Cardiac fibroblast (primary cell): ENCODE data around the gene KIRREL3.
"Not testable (repeated sequence)": the region's sequence is repeated elsewhere in the genome, so short reads cannot be mapped to it uniquely, and the experiment has no call there.

Experiments
- DNase-seq, 2 donors: peaks; one replicate each; pipeline versions ENCODE4 v3.0.0 to v3.0.0-alpha.2; 2010; ENCODE audit warnings: low read depth in 2 of 2
- H3K4me3 ChIP-seq, 2 donors: replicated peaks in 1 of 2; 1 replicate in 1 of 2; 2 replicates in 1 of 2; pipeline ENCODE4 v1.5.1; 2011; ENCODE audit warnings: low read depth in 2 of 2, low read length in 2 of 2, mild to moderate bottlenecking in 2 of 2, moderate library complexity in 1 of 2
- CTCF ChIP-seq: IDR thresholded peaks from one replicate; pipeline ENCODE4 v1.5.1; 2011; ENCODE audit warnings: low read depth, mild to moderate bottlenecking, low read length, inconsistent platforms

Gene KIRREL3

GRCh38 chr11:126963603-126964363 is 36.8 kb downstream of the KIRREL3 start:
- H3K4me3 ChIP-seq, result no peak overlapping the region
- no peak for TF ChIP-seq CTCF
- DNase-seq, result peak in 1 of 2 donors; percentile 66

DNA sequence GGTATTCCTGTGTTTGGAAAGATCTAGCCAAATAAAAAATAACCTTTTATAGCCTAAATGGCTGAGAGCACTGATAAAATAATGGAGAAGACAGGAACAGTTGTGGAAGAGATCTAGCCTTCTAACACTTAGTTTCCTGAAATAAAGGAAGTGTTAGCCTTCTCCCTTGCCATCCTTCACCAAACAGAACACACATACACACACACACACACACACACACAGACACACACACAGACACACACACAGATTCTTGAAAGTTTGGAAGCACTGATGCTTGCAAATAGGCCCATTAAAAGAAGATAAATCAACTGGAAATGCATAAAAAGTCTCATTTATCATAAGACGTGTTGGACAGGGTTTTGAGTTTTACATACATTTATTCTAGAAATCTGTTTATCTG is 37.5 kb downstream of the KIRREL3 start:
- DNase-seq, result no peak
- H3K4me3 ChIP-seq, result no peak overlapping the region

DNA sequence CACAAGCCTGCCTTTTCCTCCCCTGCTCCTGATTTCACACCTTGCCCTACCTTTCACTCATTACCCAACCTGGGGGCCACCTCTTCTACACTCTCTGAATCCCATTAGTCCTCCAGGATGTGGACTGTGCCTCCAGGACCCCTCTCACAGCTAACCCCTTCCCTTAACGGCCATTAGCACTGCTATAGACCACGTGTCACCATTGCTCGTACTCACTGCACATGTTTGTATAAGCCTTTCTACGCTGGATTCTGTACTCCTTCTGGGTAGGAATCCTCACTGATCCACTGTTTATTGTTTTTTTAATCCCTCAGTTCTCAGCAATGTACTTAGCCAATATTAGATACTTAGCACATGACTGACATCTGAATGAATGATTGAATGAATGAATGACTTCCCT is 40.9 kb downstream of the KIRREL3 start:
- H3K4me3 ChIP-seq, result no peak overlapping the region
- no peak for TF ChIP-seq CTCF
- no peak for DNase-seq

More for the DNA sequence above, 37.5 kb downstream of the KIRREL3 start:
- TF ChIP-seq CTCF, result no peak

DNA sequence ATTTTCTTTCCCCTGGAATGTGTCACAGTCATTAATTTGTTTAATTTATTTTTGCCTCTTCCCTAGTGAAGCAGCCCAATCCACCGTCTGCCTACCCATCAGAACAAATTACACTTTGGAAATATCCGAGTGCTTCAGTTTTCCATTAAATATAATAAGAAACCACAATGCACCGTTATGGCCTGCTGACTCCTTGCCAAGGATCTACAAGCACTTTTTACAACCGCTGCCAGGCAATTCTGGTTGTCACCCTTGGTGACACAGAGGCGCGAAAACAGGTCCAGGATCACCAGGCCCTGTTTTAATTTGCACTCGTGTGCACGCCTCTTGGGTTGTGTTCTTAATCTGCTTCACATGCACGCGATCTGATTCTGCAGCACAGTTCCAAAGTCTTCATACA is 43.9 kb downstream of the KIRREL3 start:
- no peak overlapping the region for H3K4me3 ChIP-seq

GRCh38 chr11:126952533-126952932 is 48.0 kb downstream of the KIRREL3 start:
- not testable (repeated sequence) for DNase-seq, H3K4me3 ChIP-seq

More for the DNA sequence above, 43.9 kb downstream of the KIRREL3 start:
- DNase-seq, result no peak
- TF ChIP-seq CTCF, result no peak

- no peak for DNase-seq
- no peak overlapping the region for H3K4me3 ChIP-seq
- TF ChIP-seq CTCF, result no peak
Measured at GRCh38 chr11:126951465-126951864, 49.1 kb downstream of the KIRREL3 start.

DNA sequence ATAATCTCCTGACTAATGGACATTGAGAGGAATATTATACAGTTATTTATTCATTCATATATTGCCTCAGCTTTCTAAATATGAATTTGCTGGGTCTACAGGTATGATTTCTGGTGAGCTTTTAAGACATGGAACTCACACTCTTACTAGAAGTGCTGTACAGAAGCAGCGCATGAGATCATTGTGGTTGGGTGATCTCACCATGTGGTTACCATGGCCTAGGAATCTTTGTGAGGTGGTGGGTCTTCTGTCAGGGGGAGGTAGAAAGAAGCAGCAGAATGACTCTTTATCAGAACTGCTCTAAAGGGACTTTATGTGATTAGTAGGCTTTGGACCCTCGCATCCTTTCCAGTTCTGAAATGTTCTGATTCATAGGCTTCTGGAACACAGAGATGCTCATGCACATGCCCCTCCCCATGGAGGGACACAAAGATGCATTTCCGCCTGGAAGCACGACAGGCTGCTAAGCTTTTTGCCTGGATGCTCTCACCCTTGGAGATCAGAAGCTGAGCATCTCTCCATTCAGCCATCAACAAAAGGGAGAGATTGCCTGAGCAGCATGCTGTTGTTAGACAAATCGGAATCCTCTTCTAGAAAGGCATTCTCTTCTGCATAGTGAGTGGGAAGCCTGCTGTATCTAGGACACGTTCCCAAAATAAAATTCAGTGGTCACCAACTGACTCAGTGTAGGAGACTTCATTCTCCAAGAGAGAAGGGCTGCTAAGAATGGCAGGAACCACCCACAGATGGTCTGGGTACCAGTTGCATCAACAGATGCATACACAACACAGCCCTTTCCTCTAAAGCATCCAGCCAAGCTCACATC is 51.3 kb downstream of the KIRREL3 start:
- no peak for TF ChIP-seq CTCF
- DNase-seq, result no peak
- H3K4me3 ChIP-seq, result no peak overlapping the region
